Measurements from ENCODE around the gene SNX27. TPM values are rescaled to one million over a fixed set of nuclear protein-coding genes. Genes with fewer than 3 reads are reported as not detected.

Gene SNX27
- polyA plus RNA-seq, 3 donors: 20.5 to 22.5 (median 21.8) TPM

Other genes with a start within 250 kb of the SNX27 start
- gene SELENBP1, start 239.3 kb upstream of the SNX27 start, polyA plus RNA-seq (ENCODE audit: insufficient read length in 3 of 3): 10 to 100 TPM; 45.9 to 56.2 (median 47.0) TPM
- gene PSMB4, start 212.5 kb upstream of the SNX27 start, polyA plus RNA-seq (ENCODE audit: insufficient read length in 3 of 3): 100 to 1,000 TPM; 244 to 272 (median 271) TPM
- 10 to 100 TPM; 90.3 to 95.9 (median 90.7) TPM for gene POGZ, start 152.6 kb upstream of the SNX27 start, polyA plus RNA-seq (ENCODE audit: insufficient read length in 3 of 3)
- 10 to 100 TPM; 34.9 to 44.2 (median 42.6) TPM for gene CGN, start 100.7 kb upstream of the SNX27 start, polyA plus RNA-seq (ENCODE audit: insufficient read length in 3 of 3)
- 10 to 100 TPM; 10.1 to 11.7 (median 10.1) TPM for gene TUFT1, start 71.7 kb upstream of the SNX27 start, polyA plus RNA-seq (ENCODE audit: insufficient read length in 3 of 3)
- under 1 TPM; 0.30 to 0.53 (median 0.42) TPM for gene CELF3, start 104.8 kb downstream of the SNX27 start, polyA plus RNA-seq (ENCODE audit: insufficient read length in 3 of 3)
- under 1 TPM in 1 of 3 donors, not detected in 2; 0.37 TPM for gene RIIAD1, start 109.5 kb downstream of the SNX27 start, polyA plus RNA-seq (ENCODE audit: insufficient read length in 3 of 3)
- 100 to 1,000 TPM; 115 to 123 (median 119) TPM for gene MRPL9, start 151.4 kb downstream of the SNX27 start, polyA plus RNA-seq (ENCODE audit: insufficient read length in 3 of 3)
- 1 to 10 TPM; 8.8 to 9.1 (median 9.1) TPM for gene TDRKH, start 178.4 kb downstream of the SNX27 start, polyA plus RNA-seq (ENCODE audit: insufficient read length in 3 of 3)
- under 1 TPM in 2 of 3 donors, not detected in 1; 0.04 TPM for gene LINGO4, start 193.4 kb downstream of the SNX27 start, polyA plus RNA-seq (ENCODE audit: insufficient read length in 3 of 3)
- 1 to 10 TPM in 2 of 3 donors, under 1 TPM in 1; 0.83 to 1.5 (median 1.3) TPM for gene RORC, start 219.8 kb downstream of the SNX27 start, polyA plus RNA-seq (ENCODE audit: insufficient read length in 3 of 3)
- under 1 TPM in 2 of 3 donors, not detected in 1; 0.10 TPM for gene C2CD4D, start 227.8 kb downstream of the SNX27 start, polyA plus RNA-seq (ENCODE audit: insufficient read length in 3 of 3)
- under 1 TPM; 0.29 to 0.49 (median 0.44) TPM for gene THEM5, start 241.7 kb downstream of the SNX27 start, polyA plus RNA-seq (ENCODE audit: insufficient read length in 3 of 3)